Tibial artery (tissue), 4 donors: Measurements from ENCODE around the gene LILRB2.
A peak's percentile ranks its signal among the peaks of the same experiment; 100 is the strongest.

Experiments
- DNase-seq, 2 donors: peaks; one replicate each; pipeline ENCODE4 v3.0.0-alpha.2; 2019
- H3K27ac ChIP-seq, 2 donors: fragments of 200-600 bp; sonication (generic) in 1 of 2; 1 replicate in 1 of 2; 2 replicates in 1 of 2; pipeline ENCODE4 v1.5.1; 2018 to 2019; ENCODE audit warnings: mild to moderate bottlenecking in 1 of 2
- H3K27me3 ChIP-seq, 2 donors: fragments of 200-600 bp; sonication (generic) in 1 of 2; one replicate each; pipeline versions ENCODE4 v1.5.1 to v1.6.0; 2016 to 2019
- H3K36me3 ChIP-seq, 3 donors: fragments of 200-600 bp; sonication (generic) in 2 of 3; one replicate each; pipeline ENCODE4 v1.5.1; 2016 to 2019; ENCODE audit warnings: mild to moderate bottlenecking in 2 of 3
- H3K4me1 ChIP-seq, 4 donors: fragments of 200-600 bp; sonication (generic) in 2 of 4; 1 replicate in 3 of 4; 2 replicates in 1 of 4; pipeline ENCODE4 v1.5.1; 2016 to 2019
- H3K4me3 ChIP-seq, 2 donors: fragments of 200-600 bp; sonication (generic) in 1 of 2; 1 replicate in 1 of 2; 2 replicates in 1 of 2; pipeline ENCODE4 v1.5.1; 2018 to 2019; ENCODE audit warnings: mild to moderate bottlenecking in 2 of 2
- H3K9me3 ChIP-seq, 3 donors: fragments of 200-600 bp; sonication (generic) in 1 of 3; one replicate each; pipeline ENCODE4 v1.5.1; 2016 to 2019
- CTCF ChIP-seq, 2 experiments: fragments of 200-600 bp in 1 of 2; fragments of 450-650 bp in 1 of 2; IDR thresholded peaks; one replicate each; pipeline ENCODE4 v1.5.1; 2017 to 2019; ENCODE audit warnings: antibody characterized with exemption in 2 of 2, mild to moderate bottlenecking in 1 of 2, moderate library complexity in 1 of 2
- intact Hi-C: fragments of 100-400 bp; cut with DNase I; formaldehyde crosslinking; loops from one replicate; pipeline ENCODE4 v1.15.0; 2023; ENCODE audit warnings: low total_unique reads

LILRB2 gene

GRCh38 chr19:54315956-54316355 lies 35.0 kb upstream of the LILRB2 start:
- no peak for TF ChIP-seq CTCF (IDR thresholded peaks at IDR 0.05)
- H3K4me1 ChIP-seq, result no peaks in the 10 kb centered on the region

GRCh38 chr19:54312436-54313377 lies 31.8 kb upstream of the LILRB2 start, which contains the start of gene LILRA5:
TSS of gene LILRA5 (minus strand) at chr19:54313166. CDS start at chr19:54313019, 147 bp downstream.
- Histone ChIP-seq H3K9me3 (no peaks in the 10 kb centered on the region), H3K4me1 (no peaks in the 10 kb centered on the region), H3K36me3 (no peaks in the 10 kb centered on the region), H3K27me3 (peaks cover 0 to 24% of the 10 kb centered on the region in 2 donors), H3K4me3 (no peak within 1 kb of the TSS), H3K27ac (no peak within 1 kb of the TSS)
- DNase-seq, result peak in 1 of 2 donors; percentile 60
- intact Hi-C loops, result no loop called here
- no peak for TF ChIP-seq CTCF (IDR thresholded peaks at IDR 0.05)

More at GRCh38 chr19:54315956-54316355, 35.0 kb upstream of the LILRB2 start:
- H3K36me3 ChIP-seq, result no peaks in the 10 kb centered on the region
- peaks cover 0 to 26% of the 10 kb centered on the region in 2 donors for H3K27me3 ChIP-seq
- intact Hi-C loops, result no loop called here
- DNase-seq, result no peak
- no peaks in the 10 kb centered on the region for H3K9me3 ChIP-seq
- H3K4me3 ChIP-seq, result no peak overlapping the region
- H3K27ac ChIP-seq, result no peak overlapping the region

- Histone ChIP-seq H3K4me3 (no peak overlapping the region), H3K9me3 (no peaks in the 10 kb centered on the region), H3K27ac (no peak overlapping the region), H3K4me1 (no peaks in the 10 kb centered on the region), H3K36me3 (no peaks in the 10 kb centered on the region), H3K27me3 (peaks cover 0 to 19% of the 10 kb centered on the region in 2 donors)
- TF ChIP-seq CTCF (IDR thresholded peaks at IDR 0.05), result no peak
- no peak for DNase-seq
- intact Hi-C loops, result no loop called here
Measured at GRCh38 chr19:54312011-54312410, 31.1 kb upstream of the LILRB2 start.

GRCh38 chr19:54311486-54311885 lies 30.6 kb upstream of the LILRB2 start:
- no peak overlapping the region for H3K27ac ChIP-seq
- no peaks in the 10 kb centered on the region for H3K4me1 ChIP-seq
- H3K27me3 ChIP-seq, result peaks cover 0 to 14% of the 10 kb centered on the region in 2 donors
- no peak for DNase-seq
- no peak for TF ChIP-seq CTCF (IDR thresholded peaks at IDR 0.05)
- H3K36me3 ChIP-seq, result no peaks in the 10 kb centered on the region
- H3K4me3 ChIP-seq, result no peak overlapping the region
- H3K9me3 ChIP-seq, result no peaks in the 10 kb centered on the region
- intact Hi-C loops, result no loop called here

- H3K36me3 ChIP-seq, result no peaks in the 10 kb centered on the region
- TF ChIP-seq CTCF (IDR thresholded peaks at IDR 0.05), result no peak
- H3K4me1 ChIP-seq, result no peaks in the 10 kb centered on the region
- peaks cover 0 to 12% of the 10 kb centered on the region in 2 donors for H3K27me3 ChIP-seq
- H3K9me3 ChIP-seq, result no peaks in the 10 kb centered on the region
- intact Hi-C loops, result no loop called here
- DNase-seq, result no peak
- no peak overlapping the region for H3K4me3 ChIP-seq
- H3K27ac ChIP-seq, result no peak overlapping the region
Measured at GRCh38 chr19:54310543-54310942, 29.6 kb upstream of the LILRB2 start.
